GM12892 (cell line): Measurements from ENCODE around the gene PGF.

Experiments
- POLR2A ChIP-seq: IDR thresholded peaks from 2 replicates; pipeline ENCODE4 v1.6.1; 2011; ENCODE audit warnings: low read depth, low read length, control low read depth
- POLR2AphosphoS5 ChIP-seq: IDR thresholded peaks from 2 replicates; pipeline ENCODE4 v1.6.1; 2011; ENCODE audit warnings: low read depth, low read length, control low read depth
- TAF1 ChIP-seq: IDR thresholded peaks from 2 replicates; pipeline ENCODE4 v1.6.1; 2011; ENCODE audit warnings: low read depth, mild to moderate bottlenecking, control low read depth, low read length, borderline replicate concordance

DNA sequence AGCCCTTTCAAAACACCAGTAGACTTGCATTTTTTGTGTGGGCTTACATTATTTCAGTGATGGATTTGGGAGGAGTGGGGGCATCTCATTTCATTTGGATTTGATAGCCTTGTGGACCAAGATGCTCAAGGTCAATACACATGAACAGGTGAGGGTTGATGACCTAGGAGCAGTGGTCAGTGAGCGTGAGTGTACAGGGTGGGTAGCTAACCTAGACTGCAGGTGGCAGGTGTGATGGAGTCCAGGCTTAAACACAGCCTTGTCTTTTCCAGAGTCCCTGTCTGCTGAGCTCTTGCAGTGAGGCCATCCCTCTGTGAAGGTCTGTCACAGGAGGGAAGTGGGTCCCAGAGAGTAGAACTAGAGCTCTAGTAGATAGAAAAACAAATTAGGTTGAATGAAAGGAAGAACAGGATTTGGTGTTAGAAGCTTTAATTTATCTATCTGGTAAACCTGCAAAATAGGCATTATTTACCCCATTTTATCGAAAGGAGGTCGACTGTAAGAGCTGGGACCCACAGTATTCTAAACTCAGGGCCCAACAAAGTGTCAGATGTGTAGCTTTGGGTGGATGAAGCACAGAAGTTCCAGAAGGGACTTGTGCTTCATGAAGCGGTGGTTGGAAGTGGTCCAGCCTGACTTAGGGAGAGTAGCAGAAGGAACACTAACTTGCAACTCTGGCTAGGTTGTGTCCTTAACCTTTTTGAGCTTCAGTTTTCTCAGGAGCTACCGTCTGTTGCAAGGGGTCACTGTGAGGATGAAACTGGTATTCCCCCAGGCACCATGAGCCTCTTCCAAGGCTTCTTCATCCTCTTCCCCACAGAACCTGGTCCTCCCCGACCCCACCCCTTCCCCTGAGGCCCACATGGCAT is 50.5 kb downstream of the PGF start:
- TF ChIP-seq TAF1 (no peak), POLR2A (no peak; the same call in 1 of the 2 replicates), POLR2AphosphoS5 (no peak)
